GM12872 (cell line): ENCODE data around the gene UBASH3A.

ENCODE experiments used
- CTCF ChIP-seq: IDR thresholded peaks from 3 replicates; pipeline ENCODE4 v1.5.1; 2011; ENCODE audit warnings: low read depth, mild to moderate bottlenecking, low read length, moderate library complexity; ENCODE audit not compliant: insufficient read depth

The UBASH3A gene

GRCh38 chr21:42413500-42413899 lies 9.8 kb downstream of the UBASH3A start:
- no peak for TF ChIP-seq CTCF

- TF ChIP-seq CTCF, result no peak
Observed at GRCh38 chr21:42414066-42414465, 10.4 kb downstream of the UBASH3A start.

- no peak for TF ChIP-seq CTCF
Observed at GRCh38 chr21:42414553-42414927, 10.8 kb downstream of the UBASH3A start.

- no peak for TF ChIP-seq CTCF
Observed at GRCh38 chr21:42414928-42415769, 11.4 kb downstream of the UBASH3A start.

- TF ChIP-seq CTCF, result no peak
Observed at GRCh38 chr21:42417533-42417932, 13.8 kb downstream of the UBASH3A start.

- no peak for TF ChIP-seq CTCF
Observed at GRCh38 chr21:42418886-42419285, 15.2 kb downstream of the UBASH3A start.

GRCh38 chr21:42419845-42420244 lies 16.1 kb downstream of the UBASH3A start:
- no peak for TF ChIP-seq CTCF
